ENCODE measurements around the gene SNAP25.

- no peak for TF ChIP-seq POLR2A (IDR thresholded peaks at IDR 0.05)
- TF ChIP-seq, protein P1, sequence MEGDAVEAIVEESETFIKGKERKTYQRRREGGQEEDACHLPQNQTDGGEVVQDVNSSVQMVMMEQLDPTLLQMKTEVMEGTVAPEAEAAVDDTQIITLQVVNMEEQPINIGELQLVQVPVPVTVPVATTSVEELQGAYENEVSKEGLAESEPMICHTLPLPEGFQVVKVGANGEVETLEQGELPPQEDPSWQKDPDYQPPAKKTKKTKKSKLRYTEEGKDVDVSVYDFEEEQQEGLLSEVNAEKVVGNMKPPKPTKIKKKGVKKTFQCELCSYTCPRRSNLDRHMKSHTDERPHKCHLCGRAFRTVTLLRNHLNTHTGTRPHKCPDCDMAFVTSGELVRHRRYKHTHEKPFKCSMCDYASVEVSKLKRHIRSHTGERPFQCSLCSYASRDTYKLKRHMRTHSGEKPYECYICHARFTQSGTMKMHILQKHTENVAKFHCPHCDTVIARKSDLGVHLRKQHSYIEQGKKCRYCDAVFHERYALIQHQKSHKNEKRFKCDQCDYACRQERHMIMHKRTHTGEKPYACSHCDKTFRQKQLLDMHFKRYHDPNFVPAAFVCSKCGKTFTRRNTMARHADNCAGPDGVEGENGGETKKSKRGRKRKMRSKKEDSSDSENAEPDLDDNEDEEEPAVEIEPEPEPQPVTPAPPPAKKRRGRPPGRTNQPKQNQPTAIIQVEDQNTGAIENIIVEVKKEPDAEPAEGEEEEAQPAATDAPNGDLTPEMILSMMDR (IDR thresholded peaks at IDR 0.05): no peak
Observed at GRCh38 chr20:10276878-10277580, 58.4 kb downstream of the SNAP25 start.

Data from suprapubic skin (tissue), 3 donors.